HG03342 (cell line): Measurements from ENCODE around the gene KCNK15.

Experiments
- ATAC-seq: cut with Tn5 transposase; IDR thresholded peaks from one replicate; pipeline ENCODE4 v1.9.1; 2021; ENCODE audit warnings: mild to moderate bottlenecking, moderate library complexity; ENCODE audit not compliant: unreplicated experiment

KCNK15 gene

DNA sequence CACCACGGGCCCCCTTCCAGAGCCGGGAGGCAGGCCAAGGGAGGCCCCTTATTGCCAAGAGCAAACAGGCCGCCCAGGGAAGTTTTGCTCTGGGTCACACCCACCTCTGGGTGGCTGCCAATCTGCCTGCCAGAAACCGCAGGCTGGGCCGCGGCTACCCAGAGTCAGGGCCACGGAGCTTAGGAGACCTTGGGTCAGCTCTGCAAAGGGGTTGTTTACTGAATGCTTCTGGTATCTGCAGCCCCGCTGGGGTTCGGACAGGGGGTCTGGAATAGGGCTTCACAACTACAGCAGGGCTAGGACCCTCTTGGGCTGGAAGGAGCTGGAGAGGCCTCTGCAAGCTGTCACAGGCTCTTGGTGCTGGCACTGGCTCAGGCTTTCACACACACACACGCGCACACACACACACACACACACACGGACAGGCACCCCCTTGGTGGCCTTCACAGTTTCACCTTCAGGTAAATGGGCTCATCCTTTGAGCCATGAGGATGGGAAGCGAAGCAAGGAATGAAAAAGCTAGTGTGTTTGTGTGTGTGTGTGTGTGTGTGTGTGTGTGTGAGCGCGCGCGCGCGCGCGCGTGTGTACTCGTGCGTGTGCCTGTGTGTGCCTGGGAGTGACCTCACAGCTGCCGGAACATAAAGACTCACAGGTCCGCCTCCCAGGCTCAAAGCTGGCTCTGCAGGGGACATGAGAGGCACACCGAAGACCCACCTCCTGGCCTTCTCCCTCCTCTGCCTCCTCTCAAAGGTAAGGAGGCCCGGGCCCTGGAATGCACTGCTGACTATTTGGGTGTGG, 30.8 kb upstream of the KCNK15 start, which contains the start of gene CCN5:
CCN5 (plus strand) TSS at position 669 of the 798 bp plus-strand sequence; CDS start at position 691, 22 bp downstream.
- no peak for ATAC-seq

DNA sequence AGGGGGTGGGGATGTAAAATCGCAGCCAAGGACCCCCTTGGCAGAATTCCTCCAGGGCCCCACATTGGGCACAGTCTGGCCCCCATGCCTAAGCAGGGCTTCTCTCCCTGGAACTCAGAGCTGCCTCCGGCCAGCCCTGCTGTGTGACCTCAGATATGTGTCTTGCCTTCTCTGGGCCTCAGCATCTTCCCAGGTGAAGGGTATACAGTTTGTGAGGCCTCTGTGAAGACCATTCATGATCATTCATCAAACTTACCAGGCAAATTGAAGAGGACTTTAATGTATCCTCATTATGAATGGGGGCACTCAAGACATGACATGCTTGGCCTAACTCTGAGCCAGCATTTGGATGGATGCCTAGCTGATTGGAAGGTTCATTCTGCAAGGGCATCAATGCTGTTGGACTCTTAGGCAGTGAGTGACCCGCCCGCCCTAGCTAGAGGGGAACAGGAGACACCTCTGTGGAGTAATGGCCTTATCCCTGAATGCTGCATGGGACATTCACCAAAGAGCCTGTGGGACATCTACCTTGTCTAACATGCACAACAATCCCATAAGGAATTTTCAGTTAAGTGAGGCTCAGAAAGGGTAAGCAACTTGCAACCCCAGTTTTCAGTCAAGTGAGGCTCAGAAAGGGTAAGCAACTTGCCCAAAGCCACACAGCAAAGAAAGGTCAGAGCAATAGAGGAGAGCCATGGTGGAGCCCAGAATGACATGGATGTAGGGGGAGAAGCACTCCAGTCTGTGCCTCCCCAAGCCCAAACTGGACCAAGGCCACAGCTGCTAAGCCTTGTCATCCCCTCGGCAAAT, 30.0 kb upstream of the KCNK15 start:
- ATAC-seq, result no peak

DNA sequence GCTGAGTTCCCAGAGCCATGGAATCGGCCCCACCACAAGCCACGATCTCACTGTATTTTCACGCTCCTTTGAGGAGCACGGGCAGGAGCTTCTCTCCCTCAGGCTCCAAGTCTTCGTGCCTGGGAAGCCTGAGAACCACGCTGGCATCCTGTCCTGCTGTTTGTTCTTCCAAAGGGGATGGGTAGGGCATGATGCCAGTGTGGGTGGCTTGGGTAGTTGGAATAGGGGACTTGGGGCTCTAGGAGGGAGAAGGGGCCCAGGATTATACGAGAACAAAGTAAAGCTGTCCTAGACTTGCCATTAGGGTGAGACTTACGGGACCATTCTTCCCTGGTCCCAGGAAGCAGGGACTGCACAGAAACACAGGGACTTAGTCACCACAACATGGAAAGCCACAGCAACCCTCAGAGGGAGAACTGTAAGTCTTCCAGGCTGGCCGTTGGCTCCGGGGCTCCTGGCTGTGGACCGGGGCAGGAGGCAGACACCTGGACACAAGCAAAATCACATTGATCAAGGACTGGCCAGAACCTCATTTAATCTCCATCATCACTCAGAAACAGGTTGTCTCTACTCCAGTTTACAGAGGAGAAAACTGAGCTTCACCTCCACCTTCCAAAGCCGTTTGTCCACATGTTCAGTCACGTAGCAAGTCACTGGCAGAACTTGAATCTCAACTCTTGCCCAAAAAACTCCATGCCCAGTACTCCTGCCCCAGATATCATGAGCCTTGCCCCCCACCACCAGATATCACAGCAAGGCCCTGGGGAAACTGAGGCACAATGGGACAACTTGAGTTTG, 29.2 kb upstream of the KCNK15 start:
- no peak for ATAC-seq

DNA sequence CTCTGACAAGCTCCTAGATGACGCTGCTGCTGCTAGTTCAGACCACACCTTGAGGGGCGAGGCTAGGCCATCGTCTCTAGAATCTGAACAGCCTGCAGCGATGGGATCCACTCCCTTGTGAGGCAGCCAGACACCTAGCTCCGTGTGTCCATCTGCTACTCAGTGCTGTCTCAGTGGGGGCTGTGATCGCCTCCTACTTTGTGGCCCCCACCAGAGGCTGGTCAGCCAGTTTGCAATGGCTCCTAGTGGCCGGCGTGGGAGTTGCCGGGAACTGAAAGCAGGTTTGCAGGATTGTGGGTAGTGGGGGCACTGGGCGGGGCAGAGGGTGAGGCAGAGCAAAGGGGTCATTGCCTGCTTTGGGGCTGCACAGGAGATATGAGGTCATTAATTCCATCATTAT, 27.7 kb upstream of the KCNK15 start:
- ATAC-seq, result no peak

DNA sequence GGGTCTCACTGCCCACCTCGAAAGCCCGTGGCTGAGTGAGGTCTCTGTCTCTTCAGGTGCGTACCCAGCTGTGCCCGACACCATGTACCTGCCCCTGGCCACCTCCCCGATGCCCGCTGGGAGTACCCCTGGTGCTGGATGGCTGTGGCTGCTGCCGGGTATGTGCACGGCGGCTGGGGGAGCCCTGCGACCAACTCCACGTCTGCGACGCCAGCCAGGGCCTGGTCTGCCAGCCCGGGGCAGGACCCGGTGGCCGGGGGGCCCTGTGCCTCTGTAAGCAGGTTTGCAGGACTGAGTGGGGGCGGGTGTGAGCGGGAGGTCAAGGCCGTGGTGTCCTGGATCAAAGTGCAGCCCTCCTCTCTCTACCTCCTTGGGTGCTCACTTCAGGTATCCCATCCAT, 25.8 kb upstream of the KCNK15 start:
- ATAC-seq, result no peak

GRCh38 chr20:44720621-44720996, 25.1 kb upstream of the KCNK15 start:
- ATAC-seq, result no peak

- ATAC-seq, result no peak
Observed at GRCh38 chr20:44720997-44721784, 24.5 kb upstream of the KCNK15 start.

DNA sequence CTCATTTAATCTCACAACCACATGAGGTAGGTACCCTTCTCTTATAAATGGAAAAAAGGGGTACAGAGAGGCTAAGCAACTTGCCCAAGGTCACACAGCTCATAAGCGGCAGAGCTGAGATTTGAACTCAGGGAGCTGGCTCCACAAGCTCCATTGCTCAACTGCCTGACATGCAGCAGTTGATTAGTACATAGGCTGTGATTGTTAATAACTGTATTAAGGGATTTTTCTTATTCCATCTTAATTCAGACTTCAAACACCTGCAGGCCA, 23.9 kb upstream of the KCNK15 start:
- no peak for ATAC-seq

DNA sequence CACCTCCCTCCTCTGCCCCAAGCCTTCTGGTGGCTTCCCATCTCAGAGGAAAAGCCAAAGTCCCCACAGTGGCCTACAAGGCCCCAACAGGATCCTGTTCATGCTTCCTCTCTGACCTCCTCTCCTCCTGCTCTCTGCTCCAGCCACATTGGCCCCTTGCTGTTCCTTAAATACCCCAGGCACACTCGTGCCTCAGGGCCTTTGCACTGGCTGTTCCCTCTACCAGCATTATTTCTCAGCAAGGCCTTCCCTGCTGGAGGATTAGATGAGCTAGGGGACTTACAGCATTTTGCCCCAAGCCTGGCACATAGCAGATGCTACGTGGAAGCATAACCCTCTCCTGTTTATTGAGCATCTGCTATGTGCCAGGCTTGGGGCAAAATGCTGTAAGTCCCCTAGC, 22.7 kb upstream of the KCNK15 start:
- ATAC-seq, result no peak

DNA sequence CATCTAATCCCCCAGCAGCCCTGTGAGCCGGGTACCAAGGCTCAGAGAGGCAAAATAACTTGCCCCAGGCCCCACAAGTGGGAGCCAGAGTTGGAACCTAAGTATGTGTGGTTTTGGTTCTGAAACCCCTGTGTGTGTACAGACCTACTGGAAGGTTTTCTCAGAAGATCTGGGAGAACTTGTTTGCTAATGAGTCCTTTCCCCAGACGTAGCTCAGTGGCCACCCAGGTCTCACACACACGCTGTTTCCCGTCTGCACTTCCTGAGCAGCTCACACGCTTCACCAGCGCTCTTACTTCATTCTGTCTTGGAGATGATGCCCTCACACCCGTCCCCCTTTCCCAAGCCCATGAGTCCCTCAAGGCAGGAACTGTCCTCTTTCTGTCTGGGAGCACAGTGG, 22.3 kb upstream of the KCNK15 start:
- no peak for ATAC-seq

GRCh38 chr20:44723798-44724362, 21.8 kb upstream of the KCNK15 start:
- ATAC-seq, result no peak

GRCh38 chr20:44724423-44725091, 21.1 kb upstream of the KCNK15 start:
- no peak for ATAC-seq

DNA sequence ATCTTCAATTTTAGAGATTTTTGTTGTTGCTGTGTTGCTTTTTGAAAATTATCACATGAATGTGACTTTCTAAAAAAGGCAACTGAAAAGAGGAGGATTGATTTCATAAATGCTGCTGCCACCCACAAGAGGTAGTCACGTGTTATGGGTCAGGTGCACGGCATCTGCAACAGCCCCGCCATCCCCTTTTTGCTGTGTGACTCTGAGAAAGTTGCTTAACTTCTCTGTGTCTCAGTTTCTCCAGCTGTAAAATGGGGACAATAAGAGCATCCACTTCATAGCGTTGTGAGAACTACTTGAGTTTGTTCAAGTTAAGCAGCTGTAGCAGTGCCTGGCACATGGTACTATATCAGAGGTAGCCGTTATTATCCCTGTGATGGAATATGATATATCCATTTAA, 19.8 kb upstream of the KCNK15 start:
- no peak for ATAC-seq

GRCh38 chr20:44727039-44727438, 18.6 kb upstream of the KCNK15 start:
- no peak for ATAC-seq

DNA sequence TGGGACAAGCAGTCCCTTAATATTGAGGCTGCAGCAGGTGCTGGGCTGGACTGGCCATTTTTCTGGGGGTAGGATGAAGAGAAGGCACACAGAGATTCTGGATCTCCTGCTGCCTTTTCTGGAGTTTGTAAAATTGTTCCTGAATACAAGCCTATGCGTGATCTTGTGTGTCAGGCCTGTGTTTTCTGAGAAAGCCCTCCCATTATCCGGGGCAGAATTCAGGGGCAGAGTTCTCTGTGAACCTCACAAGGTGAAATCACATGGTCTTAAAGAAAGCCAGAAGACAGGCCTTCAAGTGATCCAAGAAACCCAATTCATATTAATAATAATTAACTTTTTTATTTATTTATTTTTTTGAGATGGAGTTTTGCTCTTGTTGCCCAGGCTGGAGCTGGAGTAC, 18.0 kb upstream of the KCNK15 start:
- ATAC-seq, result no peak

GRCh38 chr20:44728801-44729443, 16.7 kb upstream of the KCNK15 start:
- ATAC-seq, result no peak

GRCh38 chr20:44730441-44730840, 15.2 kb upstream of the KCNK15 start:
- ATAC-seq, result no peak

DNA sequence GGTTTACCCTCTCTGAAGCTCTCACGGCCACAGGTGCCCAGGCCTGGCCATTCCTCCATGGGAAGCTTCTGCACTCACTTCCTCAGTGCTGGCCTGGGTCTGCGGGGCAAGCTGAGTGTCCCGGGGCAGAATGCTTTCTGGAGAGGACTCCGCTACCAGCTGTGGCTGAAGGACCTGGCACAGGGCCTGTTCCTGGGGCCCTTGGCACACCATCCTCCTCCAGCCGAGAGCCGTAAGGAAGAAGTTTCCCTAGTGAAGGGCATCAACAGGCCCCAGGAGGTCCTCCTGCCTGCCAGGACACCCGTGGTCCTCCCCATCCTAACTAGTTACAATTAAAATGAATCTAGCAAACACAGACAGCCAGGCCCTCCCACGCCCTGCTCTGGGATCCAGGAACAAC, 14.0 kb upstream of the KCNK15 start:
- no peak for ATAC-seq

GRCh38 chr20:44732327-44732726, 13.3 kb upstream of the KCNK15 start:
- ATAC-seq, result no peak
